Esophagus muscularis mucosa (tissue), 4 donors: Measurements from ENCODE around the gene CCM2. TPM values are rescaled to one million over a fixed set of nuclear protein-coding genes. Genes with fewer than 3 reads are reported as not detected.
"Not testable (repeated sequence)": the region's sequence is repeated elsewhere in the genome, so short reads cannot be mapped to it uniquely, and the experiment has no call there.

ENCODE experiments used
- DNase-seq: peaks from one replicate; pipeline ENCODE4 v3.0.0-alpha.2; 2017; ENCODE audit errors: extremely low spot score
- H3K27ac ChIP-seq, 4 donors: fragments of 200-600 bp; sonication (generic); replicated peaks in 1 of 4; 1 replicate in 3 of 4; 2 replicates in 1 of 4; pipeline ENCODE4 v1.5.1; 2016 to 2019; ENCODE audit warnings: mild to moderate bottlenecking in 1 of 4
- H3K27me3 ChIP-seq, 4 donors: fragments of 200-600 bp; sonication (generic); one replicate each; pipeline versions ENCODE4 v1.5.1 to v1.6.0; 2016 to 2019
- H3K36me3 ChIP-seq, 4 donors: fragments of 200-600 bp; sonication (generic); one replicate each; pipeline ENCODE4 v1.5.1; 2016 to 2019
- H3K4me1 ChIP-seq, 4 donors: fragments of 200-600 bp; sonication (generic); one replicate each; pipeline ENCODE4 v1.5.1; 2016 to 2019
- H3K4me3 ChIP-seq, 4 donors: fragments of 200-600 bp; sonication (generic); 1 replicate in 2 of 4; 2 replicates in 2 of 4; pipeline ENCODE4 v1.5.1; 2016 to 2019; ENCODE audit warnings: mild to moderate bottlenecking in 4 of 4, moderate library complexity in 1 of 4
- H3K9me3 ChIP-seq, 4 donors: fragments of 200-600 bp; sonication (generic); 1 replicate in 3 of 4; 2 replicates in 1 of 4; pipeline ENCODE4 v1.5.1; 2016 to 2019
- CTCF ChIP-seq, 3 experiments: fragments of 200-600 bp in 2 of 3; fragments of 450-650 bp in 1 of 3; sonication (generic) in 2 of 3; IDR thresholded peaks; one replicate each; pipeline ENCODE4 v1.5.1; 2017 to 2019; ENCODE audit warnings: antibody characterized with exemption in 3 of 3, mild to moderate bottlenecking in 2 of 3, moderate library complexity in 1 of 3
- EP300 ChIP-seq: sonication (generic); formaldehyde crosslinking; IDR thresholded peaks from one replicate; pipeline ENCODE4 v1.6.1; 2017; ENCODE audit warnings: antibody characterized with exemption
- POLR2A ChIP-seq: fragments of 450-650 bp; IDR thresholded peaks from one replicate; pipeline ENCODE4 v1.6.1; 2017; ENCODE audit warnings: antibody characterized with exemption, moderate library complexity, mild to moderate bottlenecking, low read depth
- POLR2AphosphoS5 ChIP-seq, 2 donors: sonication (generic); formaldehyde crosslinking; IDR thresholded peaks; one replicate each; pipeline ENCODE4 v1.6.1; 2017; ENCODE audit warnings: antibody characterized with exemption in 2 of 2
- WGBS: methylation state at CpG from one replicate; pipeline ENCODE4 v1.1.5; 2018; 5-methylcytosine and 5-hydroxymethylcytosine counted together
- intact Hi-C: fragments of 100-400 bp; cut with DNase I; formaldehyde crosslinking; loops from one replicate; pipeline ENCODE4 v1.15.1; 2023
- total RNA-seq, 4 donors: library from RNA; depleted of rRNA; stranded (reverse); fragments of >200 nt; gene quantifications; one replicate each; pipeline versions ENCODE4 v1.1.0 to v1.2.1, GENCODE V29; 2016

CCM2 gene
- total RNA-seq, 4 donors from 2014 or later = 40.3 to 61.7 (median 49.4) TPM

DNA sequence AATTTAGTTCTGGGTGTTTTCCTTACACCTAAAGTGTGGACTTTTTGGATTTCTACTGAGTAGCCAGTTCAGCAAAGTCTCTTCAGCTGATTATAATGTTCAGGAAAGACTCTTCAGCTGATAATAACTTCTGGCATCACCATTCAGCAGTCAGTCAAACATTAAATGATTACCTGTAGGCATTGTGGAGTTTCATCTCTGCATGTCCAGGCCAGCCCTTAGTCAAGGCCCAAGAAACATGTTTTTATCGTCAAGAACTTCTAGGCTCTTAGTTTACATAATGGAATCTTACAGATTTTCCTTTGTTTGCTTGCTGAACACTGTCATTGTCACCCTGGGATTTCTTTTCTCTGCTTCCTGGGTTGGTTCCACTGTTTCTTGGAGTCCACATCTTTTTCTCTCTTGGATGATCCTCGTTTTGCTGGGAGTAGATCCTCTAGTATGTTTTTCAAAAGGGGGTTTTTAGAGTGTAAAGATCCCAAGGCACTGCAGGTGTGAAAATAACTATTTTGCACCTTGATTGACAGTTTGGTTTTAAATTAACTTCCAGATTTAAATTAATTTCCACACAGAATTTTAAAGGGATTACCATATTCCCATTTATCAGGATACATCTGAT, 24.2 kb downstream of the CCM2 start:
- Histone ChIP-seq H3K27ac (no peak overlapping the region), H3K4me1 (peaks cover 0 to 5% (median 0%) of the 10 kb centered on the region in 4 donors), H3K9me3 (no peaks in the 10 kb centered on the region), H3K27me3 (no peaks in the 10 kb centered on the region), H3K36me3 (peaks cover 0 to 26% (median 14%) of the 10 kb centered on the region in 4 donors), H3K4me3 (no peak overlapping the region)
- TF ChIP-seq CTCF (IDR thresholded peaks at IDR 0.05) = no peak
- TF ChIP-seq POLR2A = no peak
- TF ChIP-seq EP300 = no peak
- TF ChIP-seq POLR2AphosphoS5 (IDR thresholded peaks at IDR 0.05) = no peak
- intact Hi-C loops = no loop called here
- no peak for DNase-seq
- WGBS = 96% methylated on average over 2 of the region's 2 CpGs

- peaks cover 0 to 23% (median 13%) of the 10 kb centered on the region in 4 donors for H3K36me3 ChIP-seq
- DNase-seq, H3K27ac ChIP-seq, intact Hi-C loops, H3K27me3 ChIP-seq, H3K4me1 ChIP-seq, H3K4me3 ChIP-seq, H3K9me3 ChIP-seq: not testable (repeated sequence)
- 95% methylated on average over 12 of the region's 12 CpGs for WGBS
These were observed 25.5 kb downstream of the CCM2 start for GRCh38 chr7:45025473-45025872.

- Histone ChIP-seq H3K4me3 (no peak overlapping the region), H3K36me3 (peaks cover 0 to 23% (median 14%) of the 10 kb centered on the region in 4 donors), H3K9me3 (no peaks in the 10 kb centered on the region), H3K27me3 (no peaks in the 10 kb centered on the region), H3K27ac (no peak overlapping the region), H3K4me1 (peaks cover 0 to 5% (median 0%) of the 10 kb centered on the region in 4 donors)
- no peak for DNase-seq
- WGBS = 88% methylated on average over 1 of the region's 1 CpG
- TF ChIP-seq EP300 (no peak), POLR2AphosphoS5 (IDR thresholded peaks at IDR 0.05) (no peak), POLR2A (no peak), CTCF (IDR thresholded peaks at IDR 0.05) (no peak)
- intact Hi-C loops = no loop called here
These were observed 26.0 kb downstream of the CCM2 start for GRCh38 chr7:45026013-45026412.

DNA sequence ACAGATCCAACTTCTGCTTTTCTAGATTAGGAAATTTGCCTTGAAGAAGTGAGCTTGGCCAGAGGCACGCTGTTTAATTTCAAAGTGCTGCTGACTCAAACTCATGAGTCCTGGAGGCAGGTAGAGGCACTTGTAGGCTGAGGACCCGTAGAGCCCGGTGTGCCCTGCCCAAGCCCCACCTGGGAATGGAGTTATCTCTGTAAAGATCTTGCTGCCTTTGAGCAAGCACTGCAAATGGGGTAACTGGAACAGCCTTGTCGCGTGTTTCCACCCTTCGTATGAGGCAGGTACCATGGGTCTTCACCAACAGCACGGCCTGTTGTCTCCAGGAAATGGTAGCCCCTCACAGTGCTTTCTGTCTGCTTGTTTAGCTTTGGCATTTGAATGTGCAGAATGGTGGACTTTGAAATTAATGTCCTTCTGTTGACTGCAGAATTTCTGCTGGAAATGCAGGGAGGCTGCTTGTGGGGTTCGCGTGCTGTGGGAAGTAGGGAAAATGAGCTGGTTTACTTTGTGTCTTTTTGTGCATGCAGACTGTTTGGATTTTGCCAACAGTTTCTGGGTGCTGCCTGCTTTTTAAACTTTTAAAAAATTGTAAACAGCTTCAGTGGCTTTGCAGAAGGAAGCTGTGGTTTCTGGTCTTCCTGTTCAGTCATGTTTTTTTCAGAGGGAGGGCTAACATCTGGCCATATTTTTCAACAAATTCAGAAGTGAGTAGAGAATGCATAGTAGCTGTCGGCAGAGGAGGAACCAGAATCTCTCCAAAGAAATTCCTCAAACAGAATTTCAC, 27.2 kb downstream of the CCM2 start:
- Histone ChIP-seq H3K9me3 (no peaks in the 10 kb centered on the region), H3K4me3 (peak overlapping the region; percentile 10 to 44 (median 22)), H3K27ac (peak overlapping the region in 2 of 4 donors; percentile 8 to 41), H3K36me3 (peaks cover 0 to 23% (median 14%) of the 10 kb centered on the region in 4 donors), H3K4me1 (peaks cover 0 to 5% (median 0%) of the 10 kb centered on the region in 4 donors), H3K27me3 (no peaks in the 10 kb centered on the region)
- TF ChIP-seq POLR2A (no peak), CTCF (IDR thresholded peaks at IDR 0.05) (no peak), POLR2AphosphoS5 (IDR thresholded peaks at IDR 0.05) (no peak), EP300 (no peak)
- no peak for DNase-seq
- intact Hi-C loops = no loop called here
- WGBS = 96% methylated on average over 10 of the region's 10 CpGs

DNA sequence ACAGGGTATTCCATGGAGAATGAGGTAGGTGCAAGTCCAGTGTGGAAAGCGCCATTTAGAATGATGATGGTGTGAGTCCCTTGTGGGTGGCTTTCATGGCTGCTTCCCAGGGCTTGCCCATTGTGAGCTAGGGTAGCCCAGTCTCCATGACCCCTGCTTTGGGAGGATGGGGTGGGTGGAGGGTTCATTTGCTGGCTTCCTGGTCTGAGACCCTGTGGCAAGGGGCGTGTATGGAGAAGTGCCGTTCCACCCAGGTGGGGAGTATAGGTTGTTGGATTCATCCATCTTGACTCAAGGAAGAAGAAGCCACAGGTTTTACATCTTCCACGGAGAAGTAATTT, 27.7 kb downstream of the CCM2 start:
- TF ChIP-seq EP300 = no peak
- TF ChIP-seq POLR2A = no peak
- no peak for TF ChIP-seq POLR2AphosphoS5 (IDR thresholded peaks at IDR 0.05)
- no peak for TF ChIP-seq CTCF (IDR thresholded peaks at IDR 0.05)
- H3K36me3 ChIP-seq = peaks cover 0 to 23% (median 14%) of the 10 kb centered on the region in 4 donors
- no peak overlapping the region for H3K27ac ChIP-seq
- no peak for DNase-seq
- H3K27me3 ChIP-seq = no peaks in the 10 kb centered on the region
- H3K4me3 ChIP-seq = peak overlapping the region; percentile 10 to 44 (median 22)
- 75% methylated on average over 4 of the region's 4 CpGs for WGBS
- H3K4me1 ChIP-seq = peaks cover 0 to 5% (median 0%) of the 10 kb centered on the region in 4 donors
- intact Hi-C loops = no loop called here
- H3K9me3 ChIP-seq = no peaks in the 10 kb centered on the region
